ENCODE results near the gene GIN1. TPM values are rescaled to one million over a fixed set of nuclear protein-coding genes. Genes with fewer than 3 reads are reported as not detected.

Gene GIN1
- total and polyA plus RNA-seq, 9 of the 15 experiments (the other 6 are each of a cell fraction or from before 2014, with no cell fraction given), result 2.4 to 9.8 (median 7.8) TPM

DNA sequence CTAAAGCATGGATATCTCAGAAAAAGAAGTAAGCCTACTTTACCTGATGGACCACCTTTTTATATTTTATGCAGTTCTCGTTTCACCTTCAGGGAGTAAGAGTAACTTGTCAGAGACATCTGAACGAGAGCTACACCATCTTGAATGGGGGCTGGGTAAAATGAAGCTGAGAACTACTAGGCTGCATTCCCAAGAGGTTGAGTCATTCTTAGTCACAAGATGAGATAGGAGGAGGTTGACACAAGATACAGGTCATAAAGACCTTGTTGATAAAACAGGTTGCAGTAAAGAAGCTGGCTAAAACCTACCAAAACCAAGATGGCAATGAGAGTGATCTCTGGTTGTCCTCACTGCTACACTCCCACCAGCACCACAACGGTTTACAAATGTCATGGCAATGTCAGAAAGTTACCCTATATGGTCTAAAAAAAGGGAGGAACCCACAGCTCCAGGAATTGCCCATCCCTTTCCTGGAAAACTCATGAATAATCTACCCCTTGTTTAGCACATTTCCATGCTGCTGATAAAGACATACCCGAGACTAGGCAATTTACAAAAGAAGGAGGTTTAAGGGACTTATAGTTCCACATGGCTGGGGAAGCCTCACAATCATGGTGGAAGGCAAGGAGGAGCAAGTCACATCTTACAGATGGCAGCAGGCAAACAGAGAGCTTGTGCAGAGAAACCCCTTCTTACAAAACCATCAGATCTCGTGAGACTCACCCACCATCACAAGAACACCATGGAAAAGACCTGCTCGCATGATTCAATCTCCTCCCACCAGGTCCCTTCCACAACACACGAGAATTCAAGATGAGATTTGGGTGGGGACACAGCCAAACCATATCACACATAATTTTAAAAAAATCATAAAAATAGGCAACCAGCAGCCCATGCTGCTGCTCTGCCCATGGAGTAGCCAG lies 62.5 kb downstream of the GIN1 start (continued):
- TF ChIP-seq MCM7 (IDR thresholded peaks at IDR 0.05) (no peak), ZNF134 (CRISPR knock-in tag; conservative IDR thresholded peaks at IDR 0.05) (peak; percentile 77), COPS2 (conservative IDR thresholded peaks at IDR 0.05) (no peak), CBFA2T2 (conservative IDR thresholded peaks at IDR 0.05) (no peak), ZNF398 (CRISPR knock-in tag; IDR thresholded peaks at IDR 0.05) (peak; percentile 83), SMARCA5 (IDR thresholded peaks at IDR 0.05) (no peak), FOS (IDR thresholded peaks at IDR 0.05; ENCODE audit: extremely low read depth, insufficient read length) (no peak), KLF6 (CRISPR knock-in tag; IDR thresholded peaks at IDR 0.05; ENCODE audit: borderline replicate concordance) (peak; percentile 97), ZNF766 (CRISPR knock-in tag; conservative IDR thresholded peaks at IDR 0.05) (peak; percentile 95), RNF2 (IDR thresholded peaks at IDR 0.05) (no peak)
- TF ChIP-seq, protein P1, sequence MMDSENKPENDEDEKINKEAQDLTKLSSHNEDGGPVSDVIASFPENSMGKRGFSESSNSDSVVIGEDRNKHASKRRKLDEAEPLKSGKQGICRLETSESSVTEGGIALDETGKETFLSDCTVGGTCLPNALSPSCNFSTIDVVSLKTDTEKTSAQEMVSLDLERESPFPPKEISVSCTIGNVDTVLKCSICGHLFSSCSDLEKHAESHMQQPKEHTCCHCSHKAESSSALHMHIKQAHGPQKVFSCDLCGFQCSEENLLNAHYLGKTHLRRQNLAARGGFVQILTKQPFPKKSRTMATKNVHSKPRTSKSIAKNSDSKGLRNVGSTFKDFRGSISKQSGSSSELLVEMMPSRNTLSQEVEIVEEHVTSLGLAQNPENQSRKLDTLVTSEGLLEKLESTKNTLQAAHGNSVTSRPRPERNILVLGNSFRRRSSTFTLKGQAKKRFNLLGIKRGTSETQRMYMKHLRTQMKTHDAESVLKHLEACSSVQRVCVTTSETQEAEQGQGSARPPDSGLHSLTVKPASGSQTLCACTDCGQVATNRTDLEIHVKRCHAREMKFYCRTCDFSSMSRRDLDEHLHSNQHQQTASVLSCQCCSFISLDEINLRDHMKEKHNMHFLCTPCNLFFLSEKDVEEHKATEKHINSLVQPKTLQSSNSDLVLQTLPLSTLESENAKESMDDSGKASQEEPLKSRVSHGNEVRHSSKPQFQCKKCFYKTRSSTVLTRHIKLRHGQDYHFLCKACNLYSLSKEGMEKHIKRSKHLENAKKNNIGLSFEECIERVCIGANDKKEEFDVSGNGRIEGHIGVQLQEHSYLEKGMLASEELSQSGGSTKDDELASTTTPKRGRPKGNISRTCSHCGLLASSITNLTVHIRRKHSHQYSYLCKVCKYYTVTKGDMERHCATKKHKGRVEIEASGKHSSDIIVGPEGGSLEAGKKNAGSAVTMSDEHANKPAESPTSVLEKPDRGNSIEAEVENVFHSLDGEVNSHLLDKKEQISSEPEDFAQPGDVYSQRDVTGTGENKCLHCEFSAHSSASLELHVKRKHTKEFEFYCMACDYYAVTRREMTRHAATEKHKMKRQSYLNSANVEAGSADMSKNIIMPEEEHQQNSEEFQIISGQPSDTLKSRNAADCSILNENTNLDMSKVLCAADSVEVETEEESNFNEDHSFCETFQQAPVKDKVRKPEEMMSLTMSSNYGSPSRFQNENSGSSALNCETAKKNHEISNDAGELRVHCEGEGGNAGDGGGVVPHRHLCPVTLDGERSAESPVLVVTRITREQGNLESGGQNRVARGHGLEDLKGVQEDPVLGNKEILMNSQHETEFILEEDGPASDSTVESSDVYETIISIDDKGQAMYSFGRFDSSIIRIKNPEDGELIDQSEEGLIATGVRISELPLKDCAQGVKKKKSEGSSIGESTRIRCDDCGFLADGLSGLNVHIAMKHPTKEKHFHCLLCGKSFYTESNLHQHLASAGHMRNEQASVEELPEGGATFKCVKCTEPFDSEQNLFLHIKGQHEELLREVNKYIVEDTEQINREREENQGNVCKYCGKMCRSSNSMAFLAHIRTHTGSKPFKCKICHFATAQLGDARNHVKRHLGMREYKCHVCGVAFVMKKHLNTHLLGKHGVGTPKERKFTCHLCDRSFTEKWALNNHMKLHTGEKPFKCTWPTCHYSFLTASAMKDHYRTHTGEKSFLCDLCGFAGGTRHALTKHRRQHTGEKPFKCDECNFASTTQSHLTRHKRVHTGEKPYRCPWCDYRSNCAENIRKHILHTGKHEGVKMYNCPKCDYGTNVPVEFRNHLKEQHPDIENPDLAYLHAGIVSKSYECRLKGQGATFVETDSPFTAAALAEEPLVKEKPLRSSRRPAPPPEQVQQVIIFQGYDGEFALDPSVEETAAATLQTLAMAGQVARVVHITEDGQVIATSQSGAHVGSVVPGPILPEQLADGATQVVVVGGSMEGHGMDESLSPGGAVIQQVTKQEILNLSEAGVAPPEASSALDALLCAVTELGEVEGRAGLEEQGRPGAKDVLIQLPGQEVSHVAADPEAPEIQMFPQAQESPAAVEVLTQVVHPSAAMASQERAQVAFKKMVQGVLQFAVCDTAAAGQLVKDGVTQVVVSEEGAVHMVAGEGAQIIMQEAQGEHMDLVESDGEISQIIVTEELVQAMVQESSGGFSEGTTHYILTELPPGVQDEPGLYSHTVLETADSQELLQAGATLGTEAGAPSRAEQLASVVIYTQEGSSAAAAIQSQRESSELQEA (IDR thresholded peaks at IDR 0.05; ENCODE audit: low read depth), result no peak
- TF ChIP-seq, protein P2, sequence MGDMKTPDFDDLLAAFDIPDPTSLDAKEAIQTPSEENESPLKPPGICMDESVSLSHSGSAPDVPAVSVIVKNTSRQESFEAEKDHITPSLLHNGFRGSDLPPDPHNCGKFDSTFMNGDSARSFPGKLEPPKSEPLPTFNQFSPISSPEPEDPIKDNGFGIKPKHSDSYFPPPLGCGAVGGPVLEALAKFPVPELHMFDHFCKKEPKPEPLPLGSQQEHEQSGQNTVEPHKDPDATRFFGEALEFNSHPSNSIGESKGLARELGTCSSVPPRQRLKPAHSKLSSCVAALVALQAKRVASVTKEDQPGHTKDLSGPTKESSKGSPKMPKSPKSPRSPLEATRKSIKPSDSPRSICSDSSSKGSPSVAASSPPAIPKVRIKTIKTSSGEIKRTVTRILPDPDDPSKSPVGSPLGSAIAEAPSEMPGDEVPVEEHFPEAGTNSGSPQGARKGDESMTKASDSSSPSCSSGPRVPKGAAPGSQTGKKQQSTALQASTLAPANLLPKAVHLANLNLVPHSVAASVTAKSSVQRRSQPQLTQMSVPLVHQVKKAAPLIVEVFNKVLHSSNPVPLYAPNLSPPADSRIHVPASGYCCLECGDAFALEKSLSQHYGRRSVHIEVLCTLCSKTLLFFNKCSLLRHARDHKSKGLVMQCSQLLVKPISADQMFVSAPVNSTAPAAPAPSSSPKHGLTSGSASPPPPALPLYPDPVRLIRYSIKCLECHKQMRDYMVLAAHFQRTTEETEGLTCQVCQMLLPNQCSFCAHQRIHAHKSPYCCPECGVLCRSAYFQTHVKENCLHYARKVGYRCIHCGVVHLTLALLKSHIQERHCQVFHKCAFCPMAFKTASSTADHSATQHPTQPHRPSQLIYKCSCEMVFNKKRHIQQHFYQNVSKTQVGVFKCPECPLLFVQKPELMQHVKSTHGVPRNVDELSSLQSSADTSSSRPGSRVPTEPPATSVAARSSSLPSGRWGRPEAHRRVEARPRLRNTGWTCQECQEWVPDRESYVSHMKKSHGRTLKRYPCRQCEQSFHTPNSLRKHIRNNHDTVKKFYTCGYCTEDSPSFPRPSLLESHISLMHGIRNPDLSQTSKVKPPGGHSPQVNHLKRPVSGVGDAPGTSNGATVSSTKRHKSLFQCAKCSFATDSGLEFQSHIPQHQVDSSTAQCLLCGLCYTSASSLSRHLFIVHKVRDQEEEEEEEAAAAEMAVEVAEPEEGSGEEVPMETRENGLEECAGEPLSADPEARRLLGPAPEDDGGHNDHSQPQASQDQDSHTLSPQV (IDR thresholded peaks at IDR 0.05), result peak; percentile 99
